Hepatocyte (in vitro differentiated cells): Measurements from ENCODE around the gene ATG13.

Experiments used
- EZH2 ChIP-seq: fragments of 200-600 bp; sonication (generic); IDR thresholded peaks from 2 replicates; pipeline ENCODE4 v1.6.1; 2016; ENCODE audit warnings: antibody characterized with exemption, mild to moderate bottlenecking, borderline replicate concordance
- EZH2phosphoT487 ChIP-seq: fragments of 200-600 bp; sonication (generic); IDR thresholded peaks from one replicate; pipeline ENCODE4 v1.6.1; 2018; ENCODE audit warnings: antibody characterized with exemption, mild to moderate bottlenecking, low read depth, moderate library complexity; ENCODE audit not compliant: unreplicated experiment, severe bottlenecking
- TF ChIP-seq, protein P1 (sequence below): fragments of 200-600 bp; sonication (generic); IDR thresholded peaks from 2 replicates; pipeline ENCODE4 v1.5.1; 2016; ENCODE audit warnings: antibody characterized with exemption, mild to moderate bottlenecking; ENCODE audit not compliant: poor library complexity

DNA sequence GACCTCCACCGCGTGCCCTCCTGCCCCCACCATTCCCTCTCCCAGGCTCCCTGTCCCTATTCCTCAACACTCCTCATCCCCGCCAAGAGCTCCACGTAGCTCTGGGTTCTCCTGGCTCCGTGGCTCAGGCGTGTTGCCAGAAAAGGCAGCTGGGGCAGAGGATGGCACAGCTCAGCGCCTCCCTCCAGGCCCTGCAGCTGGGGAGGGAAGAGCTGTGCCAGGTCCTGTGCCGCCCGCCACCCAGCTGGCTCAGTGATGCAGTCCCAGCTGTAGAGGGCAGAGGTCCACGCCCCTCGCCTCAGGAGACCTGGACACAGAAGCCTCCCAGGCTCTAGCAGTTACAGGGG lies 78.8 kb downstream of the ATG13 start:
- no peak for TF ChIP-seq EZH2
- TF ChIP-seq, protein P1, sequence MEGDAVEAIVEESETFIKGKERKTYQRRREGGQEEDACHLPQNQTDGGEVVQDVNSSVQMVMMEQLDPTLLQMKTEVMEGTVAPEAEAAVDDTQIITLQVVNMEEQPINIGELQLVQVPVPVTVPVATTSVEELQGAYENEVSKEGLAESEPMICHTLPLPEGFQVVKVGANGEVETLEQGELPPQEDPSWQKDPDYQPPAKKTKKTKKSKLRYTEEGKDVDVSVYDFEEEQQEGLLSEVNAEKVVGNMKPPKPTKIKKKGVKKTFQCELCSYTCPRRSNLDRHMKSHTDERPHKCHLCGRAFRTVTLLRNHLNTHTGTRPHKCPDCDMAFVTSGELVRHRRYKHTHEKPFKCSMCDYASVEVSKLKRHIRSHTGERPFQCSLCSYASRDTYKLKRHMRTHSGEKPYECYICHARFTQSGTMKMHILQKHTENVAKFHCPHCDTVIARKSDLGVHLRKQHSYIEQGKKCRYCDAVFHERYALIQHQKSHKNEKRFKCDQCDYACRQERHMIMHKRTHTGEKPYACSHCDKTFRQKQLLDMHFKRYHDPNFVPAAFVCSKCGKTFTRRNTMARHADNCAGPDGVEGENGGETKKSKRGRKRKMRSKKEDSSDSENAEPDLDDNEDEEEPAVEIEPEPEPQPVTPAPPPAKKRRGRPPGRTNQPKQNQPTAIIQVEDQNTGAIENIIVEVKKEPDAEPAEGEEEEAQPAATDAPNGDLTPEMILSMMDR = no peak
- no peak for TF ChIP-seq EZH2phosphoT487
